Body of pancreas (tissue), 4 donors: ENCODE data around the gene PNMA8C. TPM values are rescaled to one million over a fixed set of nuclear protein-coding genes. Genes with fewer than 3 reads are reported as not detected.
"Not testable (repeated sequence)": the region's sequence is repeated elsewhere in the genome, so short reads cannot be mapped to it uniquely, and the experiment has no call there.

Experiments
- ATAC-seq: fragments of 150-250 bp; one replicate; pipeline ENCODE4 v1.9.1; 2016
- DNase-seq, 4 donors: peaks; one replicate each; pipeline ENCODE4 v3.0.0-alpha.2; 2019
- H3K27ac ChIP-seq, 4 donors: fragments of 200-600 bp; sonication (generic); 1 replicate in 3 of 4; 2 replicates in 1 of 4; pipeline versions ENCODE4 v1.5.1 to v1.6.1; 2016 to 2019; ENCODE audit warnings: mild to moderate bottlenecking in 1 of 4, mixed read lengths in 1 of 4, moderate library complexity in 1 of 4
- H3K27me3 ChIP-seq, 2 donors: fragments of 200-600 bp; sonication (generic); one replicate each; pipeline ENCODE4 v1.6.0; 2016; ENCODE audit warnings: mild to moderate bottlenecking in 1 of 2
- H3K36me3 ChIP-seq, 2 donors: fragments of 200-600 bp; sonication (generic); replicated peaks in 1 of 2; 2 replicates each; pipeline ENCODE4 v1.5.1; 2016; ENCODE audit warnings: low read depth in 2 of 2; ENCODE audit not compliant: insufficient read depth in 1 of 2
- H3K4me1 ChIP-seq: fragments of 200-600 bp; sonication (generic); one replicate; pipeline ENCODE4 v1.6.0; 2016
- H3K4me3 ChIP-seq, 2 donors: fragments of 200-600 bp; sonication (generic); 1 replicate in 1 of 2; 2 replicates in 1 of 2; pipeline ENCODE4 v1.5.1; 2016 to 2019
- H3K9me3 ChIP-seq, 3 donors: fragments of 200-600 bp; sonication (generic); 1 replicate in 2 of 3; 2 replicates in 1 of 3; pipeline ENCODE4 v1.5.1; 2016
- POLR2A ChIP-seq, 3 donors: fragments of 450-650 bp; IDR thresholded peaks; one replicate each; pipeline ENCODE4 v1.6.1; 2016; ENCODE audit warnings: antibody characterized with exemption in 3 of 3, mild to moderate bottlenecking in 2 of 3
- WGBS, 2 donors: methylation state at CpG; one replicate each; pipeline ENCODE4 v1.1.5; 2017; 5-methylcytosine and 5-hydroxymethylcytosine counted together
- intact Hi-C: fragments of 100-400 bp; cut with DNase I; formaldehyde crosslinking; loops from one replicate; pipeline ENCODE4 v1.15.1; 2023
- total RNA-seq, 2 donors: library from RNA; depleted of rRNA; stranded (reverse); fragments of >200 nt; gene quantifications; one replicate each; pipeline ENCODE4 v1.1.0, GENCODE V29; 2016
- TF ChIP-seq, protein P1 (sequence below), 7 experiments: fragments of 450-650 bp in 4 of 7; fragments of 200-600 bp in 3 of 7; sonication (generic) in 3 of 7; IDR thresholded peaks; one replicate each; pipeline ENCODE4 v1.5.1; 2016 to 2019; ENCODE audit warnings: antibody characterized with exemption in 7 of 7

Gene PNMA8C
- total RNA-seq, 2 donors from 2014 or later: not detected

DNA sequence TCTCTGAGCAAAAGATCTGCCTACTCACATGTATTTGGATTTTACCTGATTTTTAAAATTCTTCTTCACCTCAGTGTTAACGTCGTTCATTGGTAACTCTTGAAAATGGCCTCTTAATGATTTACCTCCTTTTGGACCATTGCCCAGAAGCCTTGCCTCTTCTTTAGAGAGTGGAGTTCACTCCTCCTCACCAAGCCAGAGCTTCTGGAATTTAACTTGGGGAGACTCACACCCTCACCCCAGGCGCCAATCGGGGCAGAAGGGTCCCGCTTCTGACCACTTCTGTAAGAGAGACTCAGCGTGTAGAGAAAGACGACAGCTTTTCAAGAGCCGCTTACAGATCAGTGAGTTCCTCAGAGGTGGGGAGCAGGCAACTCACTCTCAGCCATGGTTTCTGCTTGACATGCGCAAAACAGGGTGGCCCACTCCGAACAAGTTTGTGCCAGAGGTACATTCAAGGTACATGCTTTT lies 2.7 kb downstream of the PNMA8C start:
- peak; percentile 50 to 71 (median 66) for DNase-seq
- H3K4me1 ChIP-seq: peaks cover 15% of the 10 kb centered on the region
- ATAC-seq: peak; percentile 74
- 0 to 1% methylated on average over 7 to 10 of the region's 10 CpGs for WGBS, 2 donors
- H3K27me3 ChIP-seq: no peaks in the 10 kb centered on the region
- peak overlapping the region in 1 of 2 donors; percentile 71 for H3K4me3 ChIP-seq
- no peaks in the 10 kb centered on the region for H3K36me3 ChIP-seq
- H3K27ac ChIP-seq: peak overlapping the region in 3 of 4 donors; percentile 51 to 83 (median 71)
- H3K9me3 ChIP-seq: no peaks in the 10 kb centered on the region
- no peak for TF ChIP-seq POLR2A (IDR thresholded peaks at IDR 0.05)
- TF ChIP-seq, protein P1, sequence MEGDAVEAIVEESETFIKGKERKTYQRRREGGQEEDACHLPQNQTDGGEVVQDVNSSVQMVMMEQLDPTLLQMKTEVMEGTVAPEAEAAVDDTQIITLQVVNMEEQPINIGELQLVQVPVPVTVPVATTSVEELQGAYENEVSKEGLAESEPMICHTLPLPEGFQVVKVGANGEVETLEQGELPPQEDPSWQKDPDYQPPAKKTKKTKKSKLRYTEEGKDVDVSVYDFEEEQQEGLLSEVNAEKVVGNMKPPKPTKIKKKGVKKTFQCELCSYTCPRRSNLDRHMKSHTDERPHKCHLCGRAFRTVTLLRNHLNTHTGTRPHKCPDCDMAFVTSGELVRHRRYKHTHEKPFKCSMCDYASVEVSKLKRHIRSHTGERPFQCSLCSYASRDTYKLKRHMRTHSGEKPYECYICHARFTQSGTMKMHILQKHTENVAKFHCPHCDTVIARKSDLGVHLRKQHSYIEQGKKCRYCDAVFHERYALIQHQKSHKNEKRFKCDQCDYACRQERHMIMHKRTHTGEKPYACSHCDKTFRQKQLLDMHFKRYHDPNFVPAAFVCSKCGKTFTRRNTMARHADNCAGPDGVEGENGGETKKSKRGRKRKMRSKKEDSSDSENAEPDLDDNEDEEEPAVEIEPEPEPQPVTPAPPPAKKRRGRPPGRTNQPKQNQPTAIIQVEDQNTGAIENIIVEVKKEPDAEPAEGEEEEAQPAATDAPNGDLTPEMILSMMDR (IDR thresholded peaks at IDR 0.05): no peak
- intact Hi-C loops: no loop called here

DNA sequence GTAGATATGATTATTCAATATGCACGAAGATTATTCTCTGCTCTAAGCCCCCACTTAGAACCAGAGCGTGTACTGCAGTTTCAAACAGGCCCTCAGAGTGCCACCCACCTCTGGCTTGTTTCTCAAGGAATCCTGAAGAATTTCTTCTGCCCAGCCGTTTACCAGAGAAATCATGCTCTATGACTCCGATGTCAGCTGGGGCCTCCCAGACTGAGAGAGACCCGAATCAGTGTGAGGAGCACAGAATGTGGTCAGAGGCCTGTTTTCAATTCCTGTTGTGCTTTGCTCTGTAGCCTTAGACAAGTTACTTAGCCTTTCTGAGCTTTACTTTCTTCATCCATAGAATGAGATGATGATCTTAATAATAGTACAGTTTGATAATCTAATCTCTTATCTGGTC lies 5.5 kb downstream of the PNMA8C start:
- intact Hi-C loops: no loop called here
- no peaks in the 10 kb centered on the region for H3K9me3 ChIP-seq
- no peak for ATAC-seq
- peaks cover 15% of the 10 kb centered on the region for H3K4me1 ChIP-seq
- WGBS, 2 donors: 75 to 80% methylated on average over 5 of the region's 5 CpGs
- H3K27me3 ChIP-seq: no peaks in the 10 kb centered on the region
- no peak for DNase-seq
- H3K36me3 ChIP-seq: no peaks in the 10 kb centered on the region
- no peak overlapping the region for H3K27ac ChIP-seq
- no peak for TF ChIP-seq POLR2A (IDR thresholded peaks at IDR 0.05)
- TF ChIP-seq, protein P1 (IDR thresholded peaks at IDR 0.05): no peak
- no peak overlapping the region for H3K4me3 ChIP-seq

DNA sequence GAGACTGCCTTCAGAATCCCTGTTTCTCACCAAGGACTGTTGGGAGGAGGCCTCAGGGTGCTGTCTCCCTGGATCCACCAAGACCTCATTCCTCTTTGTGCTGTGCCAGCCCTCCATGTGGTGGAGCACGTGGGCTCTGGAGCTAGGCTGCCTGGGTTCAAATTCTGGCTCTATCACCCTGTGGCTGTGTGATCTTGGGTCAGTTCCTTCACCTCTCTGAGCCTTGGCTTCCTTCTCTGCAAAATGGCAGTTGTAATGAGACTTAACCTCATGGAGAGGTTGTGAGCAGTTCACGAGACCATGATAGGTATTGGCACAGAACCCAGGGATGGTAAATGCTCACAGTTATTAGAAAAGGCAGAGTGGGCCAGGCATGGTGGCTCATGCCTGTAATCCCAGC lies 6.4 kb downstream of the PNMA8C start:
- H3K36me3 ChIP-seq: no peaks in the 10 kb centered on the region
- H3K9me3 ChIP-seq: no peaks in the 10 kb centered on the region
- no peak for DNase-seq
- no peak overlapping the region for H3K27ac ChIP-seq
- no peak for ATAC-seq
- H3K4me3 ChIP-seq: no peak overlapping the region
- H3K4me1 ChIP-seq: peaks cover 15% of the 10 kb centered on the region
- WGBS, 2 donors: 62 to 86% methylated on average over 1 to 2 of the region's 2 CpGs
- TF ChIP-seq, protein P1 (IDR thresholded peaks at IDR 0.05): no peak
- no peak for TF ChIP-seq POLR2A (IDR thresholded peaks at IDR 0.05)
- intact Hi-C loops: no loop called here
- no peaks in the 10 kb centered on the region for H3K27me3 ChIP-seq

DNA sequence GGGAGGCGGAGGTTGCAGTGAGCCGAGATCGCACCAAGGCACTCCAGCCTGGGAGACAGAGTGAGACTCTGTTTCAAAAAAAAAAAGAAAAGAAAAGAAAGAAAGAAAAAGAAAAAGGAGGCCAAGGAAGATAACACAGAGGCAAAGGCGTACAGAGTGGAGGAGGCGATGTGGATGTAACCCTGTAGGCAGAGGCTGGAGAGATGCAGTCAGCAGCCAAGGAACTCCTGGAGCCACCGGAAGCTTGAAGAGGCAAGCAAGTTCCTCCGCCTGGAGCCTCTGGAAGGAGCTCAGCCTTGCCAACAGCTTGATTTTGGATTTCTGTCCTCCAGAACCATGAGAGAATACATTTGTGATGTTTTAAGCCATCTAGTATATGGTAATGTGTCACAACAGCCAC lies 8.7 kb downstream of the PNMA8C start:
- ATAC-seq (no peak), DNase-seq (no peak)
- H3K36me3 ChIP-seq: no peaks in the 10 kb centered on the region
- H3K27me3 ChIP-seq: no peaks in the 10 kb centered on the region
- no peak overlapping the region for H3K4me3 ChIP-seq
- H3K27ac ChIP-seq: no peak overlapping the region
- TF ChIP-seq POLR2A (IDR thresholded peaks at IDR 0.05): no peak
- TF ChIP-seq, protein P1 (IDR thresholded peaks at IDR 0.05): no peak
- intact Hi-C loops: no loop called here
- no peaks in the 10 kb centered on the region for H3K9me3 ChIP-seq
- peaks cover 15% of the 10 kb centered on the region for H3K4me1 ChIP-seq
- 88 to 89% methylated on average over 7 of the region's 7 CpGs for WGBS, 2 donors

DNA sequence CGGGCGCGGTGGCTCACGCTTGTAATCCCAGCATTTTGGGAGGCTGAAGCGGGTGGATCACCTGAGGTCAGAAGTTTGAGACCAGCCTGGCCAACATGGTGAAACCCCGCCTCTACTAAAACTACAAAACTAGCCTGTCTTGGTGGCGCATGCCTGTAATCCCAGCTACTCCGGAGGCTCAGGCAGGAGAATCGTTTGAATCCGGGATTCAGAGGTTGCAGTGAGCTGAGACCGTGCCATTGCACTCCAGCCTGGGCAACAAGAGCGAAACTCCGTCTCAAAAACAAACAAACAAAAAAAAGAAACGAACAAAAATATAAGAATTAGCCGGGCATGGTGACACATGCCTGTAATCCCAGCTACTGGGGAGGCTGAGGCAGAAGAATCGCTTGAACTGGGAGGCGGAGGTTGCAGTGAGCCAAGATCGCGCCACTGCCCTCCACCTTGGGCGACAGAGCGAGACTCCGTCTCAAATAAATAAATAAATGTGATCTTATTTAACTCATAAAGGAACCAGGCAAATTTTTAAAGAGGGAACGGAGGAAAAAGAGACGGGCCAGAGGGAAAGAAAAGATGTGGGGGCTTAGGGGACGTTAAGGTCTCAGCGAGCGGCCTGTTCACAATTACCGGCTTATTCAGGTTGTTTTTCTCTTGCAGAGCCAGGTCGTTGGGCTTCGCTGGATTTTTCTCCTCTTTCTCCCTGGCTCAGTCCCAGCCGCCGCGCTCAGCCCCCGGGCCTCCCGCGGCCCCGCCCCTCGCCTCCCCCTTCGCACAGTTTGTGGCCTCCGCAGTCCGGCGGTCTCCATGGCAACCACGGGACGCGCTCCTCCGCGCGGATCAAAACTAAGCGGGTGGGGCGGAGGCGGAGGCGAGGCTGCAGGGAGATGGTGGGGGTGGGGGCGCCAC lies 12.7 kb downstream of the PNMA8C start:
- H3K9me3 ChIP-seq, H3K4me3 ChIP-seq, H3K27me3 ChIP-seq, H3K36me3 ChIP-seq, intact Hi-C loops: not testable (repeated sequence)
- H3K27ac ChIP-seq: peak overlapping the region; percentile 7 to 68 (median 60)
- 22 to 28% methylated on average over 38 to 53 of the region's 53 CpGs for WGBS, 2 donors
- DNase-seq: peak; percentile 91 to 94 (median 91)
- H3K4me1 ChIP-seq: peaks cover 32% of the 10 kb centered on the region
- ATAC-seq: peak; percentile 57

DNA sequence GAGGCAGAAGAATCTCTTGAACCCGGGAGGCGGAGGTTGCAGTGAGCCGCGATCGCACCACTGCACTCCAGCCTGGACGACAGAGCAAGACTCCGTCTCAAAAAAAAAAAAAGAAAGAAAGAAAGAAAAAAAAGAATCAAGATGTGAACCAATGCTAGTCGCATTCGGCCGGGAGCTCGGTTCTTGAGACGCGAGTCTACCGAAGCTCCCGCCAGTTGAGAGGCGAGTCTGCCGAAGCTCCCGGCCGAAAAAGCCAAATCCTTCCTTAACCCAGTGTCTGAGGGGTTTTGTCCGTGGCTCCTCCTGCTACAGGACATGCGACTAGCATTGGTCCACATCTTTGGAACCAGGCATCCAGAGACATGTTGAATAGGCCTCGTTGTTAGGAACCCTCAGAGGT lies 13.8 kb downstream of the PNMA8C start:
- peaks cover 44% of the 10 kb centered on the region for H3K4me1 ChIP-seq
- DNase-seq, H3K36me3 ChIP-seq, H3K27me3 ChIP-seq, H3K27ac ChIP-seq, intact Hi-C loops, H3K4me3 ChIP-seq, H3K9me3 ChIP-seq, ATAC-seq: not testable (repeated sequence)
- 93 to 95% methylated on average over 16 to 21 of the region's 22 CpGs for WGBS, 2 donors
